NCI-H446 treated with DMSO at 0.1 percent for 48 hours (cell line): ENCODE results near the gene TNNC2.
A peak's percentile ranks its signal among the peaks of the same experiment; 100 is the strongest.
"Not testable (repeated sequence)": the region's sequence is repeated elsewhere in the genome, so short reads cannot be mapped to it uniquely, and the experiment has no call there.

ENCODE experiments used
- DNase-seq: peaks from one replicate; lab custom pipeline; 2025; lab: John Stamatoyannopoulos, UW

Gene TNNC2

DNA sequence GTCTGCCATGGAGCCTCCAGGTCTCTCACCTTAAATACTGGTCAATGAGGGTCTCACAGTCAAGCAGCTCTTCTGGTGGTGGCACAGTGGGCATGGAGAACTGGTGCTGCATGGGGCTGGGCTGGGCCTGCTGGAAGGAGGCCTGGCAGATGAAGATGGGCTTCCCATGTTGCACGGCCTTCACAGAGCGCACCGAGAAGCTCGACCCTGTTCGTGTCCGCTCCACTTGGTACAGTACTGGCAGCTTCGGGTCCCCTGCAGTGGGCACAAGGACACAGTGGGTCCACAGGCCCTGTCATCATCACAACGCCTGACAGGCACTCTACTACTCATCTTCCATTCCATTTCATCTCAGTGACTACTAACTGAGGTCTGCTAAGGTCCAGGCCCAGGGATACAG lies 21.3 kb upstream of the TNNC2 start:
- no peak for DNase-seq

DNA sequence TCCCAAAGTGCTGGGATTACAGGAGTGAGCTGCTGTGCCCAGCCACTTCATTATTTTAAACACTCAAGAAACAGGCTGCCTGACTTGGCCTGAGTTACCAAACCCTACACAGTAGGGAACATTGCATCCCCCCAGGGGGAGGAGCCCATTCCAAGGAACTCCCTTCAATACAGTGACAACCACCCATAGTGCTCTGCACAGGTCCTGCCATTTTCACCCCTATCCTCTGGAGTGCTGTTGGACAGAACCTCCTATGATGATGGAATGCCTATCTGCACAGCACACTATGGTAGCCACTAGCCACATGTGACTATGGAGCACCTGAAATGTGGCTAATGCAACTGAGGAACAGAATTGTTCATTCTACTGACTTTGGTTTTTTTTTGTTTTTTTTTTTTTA lies 18.3 kb upstream of the TNNC2 start:
- DNase-seq, result no peak

GRCh38 chr20:45843506-45843905 lies 16.4 kb upstream of the TNNC2 start:
- DNase-seq, result no peak

- no peak for DNase-seq
Observed at GRCh38 chr20:45842169-45842812, 15.2 kb upstream of the TNNC2 start.

DNA sequence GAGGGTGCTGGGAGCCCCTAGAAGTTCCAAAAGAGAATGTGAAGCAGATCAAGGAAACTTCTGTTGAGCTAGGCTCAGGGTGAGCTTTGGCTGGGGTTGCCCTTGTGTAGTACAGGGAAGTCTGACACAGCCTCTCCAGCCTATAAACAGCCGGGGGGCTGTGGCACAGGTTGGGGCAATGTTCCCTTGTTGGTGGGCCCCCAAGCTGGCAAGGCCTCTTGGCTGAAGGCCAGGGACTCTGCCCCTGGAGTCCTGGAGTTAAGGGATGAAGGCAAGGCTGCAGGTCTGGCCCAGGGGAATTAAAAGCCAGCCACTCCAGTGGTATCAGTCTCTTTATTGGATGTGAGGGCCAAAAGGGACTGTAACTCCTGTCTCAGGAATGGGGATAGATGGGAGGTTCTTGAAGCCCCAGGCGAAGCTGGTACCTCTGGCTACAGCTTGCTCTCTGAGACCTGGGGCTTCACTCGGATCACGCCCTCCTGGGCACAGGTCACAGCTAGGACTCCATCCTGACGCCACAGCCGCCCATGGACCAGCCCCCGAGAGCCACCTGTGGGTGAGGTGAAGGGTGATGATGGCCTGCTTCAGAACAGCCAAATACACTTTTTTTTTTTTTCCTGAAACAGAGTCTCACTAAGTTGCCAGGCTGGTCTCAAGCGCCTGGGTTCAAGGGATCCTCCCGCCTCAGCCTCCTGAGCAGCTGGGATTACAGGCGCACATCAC lies 14.5 kb upstream of the TNNC2 start:
- no peak for DNase-seq

DNA sequence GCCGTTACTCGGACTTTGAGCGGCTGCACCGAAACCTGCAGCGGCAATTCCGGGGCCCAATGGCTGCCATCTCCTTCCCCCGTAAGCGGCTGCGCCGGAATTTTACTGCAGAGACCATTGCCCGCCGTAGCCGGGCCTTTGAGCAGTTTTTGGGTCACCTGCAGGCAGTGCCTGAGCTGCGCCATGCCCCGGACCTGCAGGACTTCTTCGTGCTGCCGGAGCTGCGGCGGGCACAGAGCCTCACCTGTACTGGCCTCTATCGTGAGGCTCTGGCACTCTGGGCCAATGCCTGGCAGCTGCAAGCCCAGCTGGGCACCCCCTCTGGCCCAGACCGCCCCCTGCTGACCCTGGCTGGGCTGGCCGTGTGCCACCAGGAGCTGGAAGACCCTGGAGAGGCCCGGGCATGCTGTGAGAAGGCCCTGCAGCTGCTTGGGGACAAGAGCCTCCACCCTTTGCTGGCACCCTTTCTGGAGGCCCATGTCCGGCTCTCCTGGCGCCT lies 13.6 kb upstream of the TNNC2 start:
- no peak for DNase-seq

GRCh38 chr20:45836841-45837240 lies 9.7 kb upstream of the TNNC2 start:
- DNase-seq, result no peak

GRCh38 chr20:45835825-45836224 lies 8.7 kb upstream of the TNNC2 start:
- no peak for DNase-seq

DNA sequence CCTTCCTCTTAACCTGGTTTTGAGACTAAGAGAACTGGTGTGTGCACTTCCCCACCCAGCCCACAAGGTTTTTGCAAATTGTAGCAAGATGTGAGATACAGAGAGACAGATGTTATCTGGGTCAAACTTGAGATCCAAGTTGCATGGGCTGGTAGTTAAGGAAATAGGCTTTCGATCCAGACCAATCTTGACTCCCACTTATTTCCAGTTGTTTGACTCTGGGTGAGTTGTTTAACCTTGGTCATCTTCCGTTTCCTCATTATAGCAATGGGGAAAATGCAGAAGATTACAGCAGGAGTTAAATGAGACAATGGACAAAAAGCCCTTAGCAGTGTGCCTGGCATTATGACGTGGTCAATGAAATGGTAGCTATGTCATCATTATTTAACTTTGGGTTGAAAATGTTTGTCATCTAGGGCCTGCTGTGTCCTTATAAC lies 8.2 kb upstream of the TNNC2 start:
- DNase-seq, result no peak

- DNase-seq, result no peak
Observed at GRCh38 chr20:45834797-45835161, 7.7 kb upstream of the TNNC2 start.

DNA sequence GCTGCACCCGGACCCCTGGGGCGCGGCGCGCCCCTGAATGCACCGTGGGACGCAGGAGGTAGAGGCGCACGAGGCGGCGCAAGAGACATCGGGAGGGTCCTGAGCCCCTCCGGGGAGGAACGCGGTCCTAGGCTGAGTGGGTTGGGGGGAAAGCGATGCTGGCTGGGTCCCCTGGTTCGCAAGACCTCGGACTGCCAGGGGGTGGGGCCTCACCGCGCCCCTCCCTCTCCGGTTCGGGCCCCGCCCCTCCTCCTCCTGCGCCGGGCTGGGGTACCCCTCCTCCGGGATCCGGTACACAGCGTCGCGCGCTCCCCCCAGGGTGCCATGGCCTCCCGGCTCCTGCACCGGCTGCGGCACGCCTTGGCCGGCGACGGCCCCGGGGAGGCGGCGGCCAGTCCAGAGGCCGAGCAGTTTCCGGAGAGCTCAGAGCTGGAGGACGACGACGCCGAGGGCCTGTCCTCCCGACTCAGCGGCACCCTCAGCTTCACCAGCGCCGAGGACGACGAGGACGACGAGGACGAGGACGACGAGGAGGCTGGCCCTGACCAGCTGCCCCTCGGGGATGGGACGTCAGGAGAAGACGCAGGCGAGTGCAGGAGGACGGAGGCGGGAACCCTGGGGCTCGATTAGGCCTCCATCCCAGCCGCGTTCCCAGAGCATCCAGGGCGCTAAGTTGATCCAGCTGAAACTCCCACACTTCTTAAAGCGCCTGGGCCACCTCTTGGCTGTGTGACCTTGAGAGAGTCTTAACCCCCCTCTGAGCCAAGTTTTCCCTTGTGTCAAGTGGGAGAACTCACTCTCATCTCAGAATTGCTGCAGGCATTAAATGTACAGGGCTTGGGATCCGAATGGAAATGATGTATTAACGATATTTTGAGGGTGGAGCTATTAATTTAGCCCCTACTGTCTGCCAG lies 7.0 kb upstream of the TNNC2 start:
- peak; percentile 31 for DNase-seq

GRCh38 chr20:45833030-45833882 lies 6.1 kb upstream of the TNNC2 start, which contains the start of gene SNX21:
Gene SNX21 (plus strand): TSS chr20:45833799. CDS start chr20:45833920, 121 bp downstream.
- DNase-seq, result peak; percentile 73

GRCh38 chr20:45832619-45833018 lies 5.5 kb upstream of the TNNC2 start:
- no peak for DNase-seq

- DNase-seq, result not testable (repeated sequence)
Observed at GRCh38 chr20:45829673-45830106, 2.6 kb upstream of the TNNC2 start.

- no peak for DNase-seq
Observed at GRCh38 chr20:45828589-45828988, 1.5 kb upstream of the TNNC2 start.

DNA sequence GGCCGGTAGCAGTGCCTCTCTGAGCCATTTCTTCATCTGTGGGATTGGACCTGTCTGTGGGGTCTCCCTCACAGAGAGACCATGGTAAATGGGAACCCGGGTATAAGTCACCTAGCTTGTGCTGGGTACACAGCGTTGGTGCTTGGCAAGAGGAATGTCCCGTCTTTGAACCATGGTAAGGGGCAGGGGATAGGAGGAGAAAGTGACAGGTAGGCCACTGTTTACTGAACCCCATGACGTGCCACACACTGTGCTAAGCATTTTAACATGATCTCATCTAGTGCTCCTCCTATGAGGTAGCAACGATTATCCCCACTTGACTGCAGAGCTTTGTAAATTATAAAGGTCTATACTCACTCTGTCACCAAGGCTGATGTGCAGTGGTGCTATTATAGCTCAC lies 600 bp upstream of the TNNC2 start:
- no peak for DNase-seq

- DNase-seq, result peak; percentile 3
Observed at GRCh38 chr20:45826381-45827019, 612 bp downstream of the TNNC2 start.

- no peak for DNase-seq
Observed at GRCh38 chr20:45823949-45824835, 2.9 kb downstream of the TNNC2 start.

DNA sequence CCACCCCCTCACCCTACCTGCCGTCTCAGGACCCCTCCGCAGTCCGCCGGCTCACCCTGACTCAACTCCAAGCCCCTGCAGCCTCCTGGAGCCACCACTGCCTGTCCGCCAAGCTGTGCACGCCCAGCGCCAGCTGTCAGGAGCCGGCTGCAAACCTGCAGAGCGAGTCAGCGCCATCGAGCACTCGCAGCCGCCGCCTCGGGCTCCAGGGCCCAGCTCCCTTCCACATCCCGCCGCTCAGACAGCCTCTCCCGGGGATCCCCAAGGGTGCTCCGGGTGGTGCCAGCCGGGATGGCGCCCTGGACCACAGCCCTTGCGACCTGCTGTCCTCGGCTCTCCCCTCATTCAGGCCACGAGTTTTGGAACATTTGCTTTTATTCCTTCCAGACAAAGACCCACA lies 4.3 kb downstream of the TNNC2 start:
- DNase-seq, result peak; percentile 5

GRCh38 chr20:45821947-45822346 lies 5.2 kb downstream of the TNNC2 start:
- no peak for DNase-seq
